HEK293 (cell line): ENCODE results near the gene AKAIN1.

Source experiments
- GLI4 ChIP-seq: fragments of 450-650 bp; formaldehyde crosslinking; IDR thresholded peaks from 2 replicates; pipeline ENCODE4 v1.5.1; 2016; ENCODE audit warnings: missing biosample characterization, missing genetic modification characterization
- GLIS1 ChIP-seq: fragments of 450-650 bp; formaldehyde crosslinking; IDR thresholded peaks from 2 replicates; pipeline ENCODE4 v1.5.1; 2016; ENCODE audit warnings: missing biosample characterization, missing genetic modification characterization
- PRDM10 ChIP-seq: fragments of 450-650 bp; formaldehyde crosslinking; IDR thresholded peaks from 2 replicates; pipeline ENCODE4 v1.5.1; 2016; ENCODE audit warnings: missing biosample characterization, missing genetic modification characterization
- PRDM4 ChIP-seq: fragments of 450-650 bp; formaldehyde crosslinking; IDR thresholded peaks from 2 replicates; pipeline ENCODE4 v1.5.1; 2017; ENCODE audit warnings: missing biosample characterization, missing genetic modification characterization
- SCRT1 ChIP-seq: fragments of 450-650 bp; formaldehyde crosslinking; IDR thresholded peaks from 2 replicates; pipeline ENCODE4 v1.5.1; 2016; ENCODE audit warnings: missing biosample characterization, missing genetic modification characterization, borderline replicate concordance
- SP7 ChIP-seq: fragments of 450-650 bp; formaldehyde crosslinking; IDR thresholded peaks from 2 replicates; pipeline ENCODE4 v1.5.1; 2016; ENCODE audit warnings: missing biosample characterization, missing genetic modification characterization
- ZBTB17 ChIP-seq: fragments of 450-650 bp; formaldehyde crosslinking; IDR thresholded peaks from 2 replicates; pipeline ENCODE4 v1.5.1; 2016; ENCODE audit warnings: missing biosample characterization, missing genetic modification characterization
- ZEB2 ChIP-seq: fragments of 450-650 bp; formaldehyde crosslinking; IDR thresholded peaks from 2 replicates; pipeline ENCODE4 v1.5.1; 2016; ENCODE audit warnings: missing biosample characterization, missing genetic modification characterization
- ZNF112 ChIP-seq: fragments of 450-650 bp; formaldehyde crosslinking; IDR thresholded peaks from 2 replicates; pipeline ENCODE4 v1.5.0; 2017; ENCODE audit warnings: missing biosample characterization, missing genetic modification characterization
- ZNF121 ChIP-seq: fragments of 450-650 bp; formaldehyde crosslinking; IDR thresholded peaks from 2 replicates; pipeline ENCODE4 v1.5.1; 2016; ENCODE audit warnings: missing biosample characterization, missing genetic modification characterization
- ZNF132 ChIP-seq: fragments of 450-650 bp; formaldehyde crosslinking; IDR thresholded peaks from 2 replicates; pipeline ENCODE4 v1.5.1; 2017; ENCODE audit warnings: missing biosample characterization, missing genetic modification characterization, borderline replicate concordance
- ZNF140 ChIP-seq: fragments of 450-650 bp; formaldehyde crosslinking; IDR thresholded peaks from 2 replicates; pipeline ENCODE4 v1.5.1; 2016; ENCODE audit warnings: missing biosample characterization, missing genetic modification characterization
- ZNF16 ChIP-seq: fragments of 450-650 bp; formaldehyde crosslinking; IDR thresholded peaks from 2 replicates; pipeline ENCODE4 v1.5.1; 2016; ENCODE audit warnings: low read depth, missing biosample characterization, missing genetic modification characterization
- ZNF341 ChIP-seq: fragments of 450-650 bp; formaldehyde crosslinking; IDR thresholded peaks from 2 replicates; pipeline ENCODE4; 2016; ENCODE audit warnings: low read depth, missing biosample characterization, missing genetic modification characterization
- ZNF354C ChIP-seq: fragments of 450-650 bp; formaldehyde crosslinking; IDR thresholded peaks from 2 replicates; pipeline ENCODE4 v1.5.1; 2016; ENCODE audit warnings: missing biosample characterization, missing genetic modification characterization, low read depth, borderline replicate concordance
- ZNF488 ChIP-seq: fragments of 450-650 bp; formaldehyde crosslinking; IDR thresholded peaks from 2 replicates; pipeline ENCODE4 v1.5.1; 2016; ENCODE audit warnings: missing biosample characterization, missing genetic modification characterization
- ZNF558 ChIP-seq: fragments of 450-650 bp; formaldehyde crosslinking; IDR thresholded peaks from 2 replicates; pipeline ENCODE4 v1.5.1; 2016; ENCODE audit warnings: missing biosample characterization, missing genetic modification characterization
- ZNF645 ChIP-seq: fragments of 450-650 bp; formaldehyde crosslinking; IDR thresholded peaks from 2 replicates; pipeline ENCODE4; 2016; ENCODE audit warnings: missing biosample characterization, missing genetic modification characterization
- ZNF658 ChIP-seq: fragments of 450-650 bp; formaldehyde crosslinking; IDR thresholded peaks from 2 replicates; pipeline ENCODE4; 2016; ENCODE audit warnings: missing biosample characterization, missing genetic modification characterization
- ZNF664 ChIP-seq: fragments of 450-650 bp; formaldehyde crosslinking; IDR thresholded peaks from 2 replicates; pipeline ENCODE4 v1.5.1; 2016; ENCODE audit warnings: missing biosample characterization, missing genetic modification characterization
- ZNF792 ChIP-seq: fragments of 450-650 bp; formaldehyde crosslinking; IDR thresholded peaks from 2 replicates; pipeline ENCODE4 v1.5.1; 2016; ENCODE audit warnings: missing biosample characterization, missing genetic modification characterization
- ZNF843 ChIP-seq: fragments of 450-650 bp; formaldehyde crosslinking; IDR thresholded peaks from 2 replicates; pipeline ENCODE4 v1.5.1; 2016; ENCODE audit warnings: missing biosample characterization, missing genetic modification characterization
- ZSCAN23 ChIP-seq: fragments of 450-650 bp; formaldehyde crosslinking; IDR thresholded peaks from 2 replicates; pipeline ENCODE4 v1.5.1; 2016; ENCODE audit warnings: missing biosample characterization, missing genetic modification characterization
- TF ChIP-seq, protein P1 (sequence below): fragments of 450-650 bp; formaldehyde crosslinking; IDR thresholded peaks from 2 replicates; pipeline ENCODE4 v1.5.1; 2016; ENCODE audit warnings: missing biosample characterization, missing genetic modification characterization
- TF ChIP-seq, protein P2 (sequence below): fragments of 450-650 bp; formaldehyde crosslinking; IDR thresholded peaks from 2 replicates; pipeline ENCODE4 v1.5.1; 2016; ENCODE audit warnings: missing biosample characterization, missing genetic modification characterization

Gene AKAIN1

GRCh38 chr18:5237723-5238370 lies 40.8 kb upstream of the AKAIN1 start (continued):
- TF ChIP-seq ZNF488 (no peak), GLI4 (no peak), ZEB2 (tag by site-specific recombination) (peak; percentile 89), SP7 (tag by site-specific recombination) (peak; percentile 83), ZNF121 (no peak), ZNF658 (tag by site-specific recombination) (no peak), ZNF354C (tag by site-specific recombination) (no peak), ZNF341 (tag by site-specific recombination) (0 out of 2 replicates have a peak, but pooled peaks have one; percentile 28), ZNF645 (no peak), GLIS1 (peak; percentile 40; the same call in 1 of the 2 replicates), ZNF140 (no peak), ZNF132 (tag by site-specific recombination) (no peak), PRDM4 (tag by site-specific recombination) (no peak), ZNF664 (tag by site-specific recombination) (no peak), ZBTB17 (tag by site-specific recombination) (peak; percentile 32; the same call in 1 of the 2 replicates), SCRT1 (tag by site-specific recombination) (no peak), ZNF792 (tag by site-specific recombination) (peak; percentile 46; the same call in 1 of the 2 replicates), ZNF558 (no peak), PRDM10 (tag by site-specific recombination) (peak; percentile 56; the same call in 1 of the 2 replicates), ZNF16 (tag by site-specific recombination) (peak; percentile 20; the same call in 1 of the 2 replicates), ZSCAN23 (peak; percentile 20; the same call in 1 of the 2 replicates), ZNF843 (tag by site-specific recombination) (peak; percentile 60; the same call in 1 of the 2 replicates), ZNF112 (tag by site-specific recombination) (no peak)
- TF ChIP-seq, protein P1, sequence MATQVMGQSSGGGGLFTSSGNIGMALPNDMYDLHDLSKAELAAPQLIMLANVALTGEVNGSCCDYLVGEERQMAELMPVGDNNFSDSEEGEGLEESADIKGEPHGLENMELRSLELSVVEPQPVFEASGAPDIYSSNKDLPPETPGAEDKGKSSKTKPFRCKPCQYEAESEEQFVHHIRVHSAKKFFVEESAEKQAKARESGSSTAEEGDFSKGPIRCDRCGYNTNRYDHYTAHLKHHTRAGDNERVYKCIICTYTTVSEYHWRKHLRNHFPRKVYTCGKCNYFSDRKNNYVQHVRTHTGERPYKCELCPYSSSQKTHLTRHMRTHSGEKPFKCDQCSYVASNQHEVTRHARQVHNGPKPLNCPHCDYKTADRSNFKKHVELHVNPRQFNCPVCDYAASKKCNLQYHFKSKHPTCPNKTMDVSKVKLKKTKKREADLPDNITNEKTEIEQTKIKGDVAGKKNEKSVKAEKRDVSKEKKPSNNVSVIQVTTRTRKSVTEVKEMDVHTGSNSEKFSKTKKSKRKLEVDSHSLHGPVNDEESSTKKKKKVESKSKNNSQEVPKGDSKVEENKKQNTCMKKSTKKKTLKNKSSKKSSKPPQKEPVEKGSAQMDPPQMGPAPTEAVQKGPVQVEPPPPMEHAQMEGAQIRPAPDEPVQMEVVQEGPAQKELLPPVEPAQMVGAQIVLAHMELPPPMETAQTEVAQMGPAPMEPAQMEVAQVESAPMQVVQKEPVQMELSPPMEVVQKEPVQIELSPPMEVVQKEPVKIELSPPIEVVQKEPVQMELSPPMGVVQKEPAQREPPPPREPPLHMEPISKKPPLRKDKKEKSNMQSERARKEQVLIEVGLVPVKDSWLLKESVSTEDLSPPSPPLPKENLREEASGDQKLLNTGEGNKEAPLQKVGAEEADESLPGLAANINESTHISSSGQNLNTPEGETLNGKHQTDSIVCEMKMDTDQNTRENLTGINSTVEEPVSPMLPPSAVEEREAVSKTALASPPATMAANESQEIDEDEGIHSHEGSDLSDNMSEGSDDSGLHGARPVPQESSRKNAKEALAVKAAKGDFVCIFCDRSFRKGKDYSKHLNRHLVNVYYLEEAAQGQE (tag by site-specific recombination), result no peak; the same call in 1 of the 2 replicates
- TF ChIP-seq, protein P2, sequence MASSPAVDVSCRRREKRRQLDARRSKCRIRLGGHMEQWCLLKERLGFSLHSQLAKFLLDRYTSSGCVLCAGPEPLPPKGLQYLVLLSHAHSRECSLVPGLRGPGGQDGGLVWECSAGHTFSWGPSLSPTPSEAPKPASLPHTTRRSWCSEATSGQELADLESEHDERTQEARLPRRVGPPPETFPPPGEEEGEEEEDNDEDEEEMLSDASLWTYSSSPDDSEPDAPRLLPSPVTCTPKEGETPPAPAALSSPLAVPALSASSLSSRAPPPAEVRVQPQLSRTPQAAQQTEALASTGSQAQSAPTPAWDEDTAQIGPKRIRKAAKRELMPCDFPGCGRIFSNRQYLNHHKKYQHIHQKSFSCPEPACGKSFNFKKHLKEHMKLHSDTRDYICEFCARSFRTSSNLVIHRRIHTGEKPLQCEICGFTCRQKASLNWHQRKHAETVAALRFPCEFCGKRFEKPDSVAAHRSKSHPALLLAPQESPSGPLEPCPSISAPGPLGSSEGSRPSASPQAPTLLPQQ (tag by site-specific recombination), result peak; percentile 81
